K562 (cell line): ENCODE measurements around the gene HOXC4. TPM values are rescaled to one million over a fixed set of nuclear protein-coding genes. Genes with fewer than 3 reads are reported as not detected.

Experiments
- ATAC-seq: fragments of 200-7000 bp; cut with Tn5 transposase; 3 replicates; pipeline ENCODE4 v1.9.1; 2020; ENCODE audit warnings: moderate library complexity
- BruUV-seq: library from RNA; stranded (reverse); fragments of 400-500 nt; replicated peaks from 2 replicates; lab custom pipeline; 2021; lab: Mats Ljungman, UMichigan
- CTCF ChIA-PET: fragments of 300-600 bp; formaldehyde crosslinking; extraction: SDS; loops from one replicate; lab custom pipeline; 2021; ENCODE audit warnings: low intra/inter-chr PET ratio; lab: Yijun Ruan, JAX
- POLR2A ChIA-PET: fragments of 300-600, 350-650 bp; sonication (Branson Sonifier 250); formaldehyde crosslinking; extraction: SDS; loops from one replicate; lab custom pipeline; 2021; ENCODE audit warnings: antibody characterized with exemption, inconsistent platforms; lab: Yijun Ruan, JAX
- DNase-seq, 4 experiments: peaks; one replicate each; pipeline versions ENCODE4 v3.0.0 to v3.0.0-alpha.2; 2011 to 2018; ENCODE audit warnings: low spot score in 3 of 4, mixed read lengths in 3 of 4; ENCODE audit errors: extremely low read depth in 1 of 4
- FAIRE-seq: peaks from 2 replicates; lab custom pipeline; 2011; peaks lifted over from hg19 to GRCh38; lab: Jason Lieb, UNC
- H2AFZ ChIP-seq: 2 replicates; pipeline ENCODE4 v1.6.0; 2011; ENCODE audit warnings: low read depth, low read length, control low read depth, inconsistent platforms
- H3K27ac ChIP-seq: fragments of 200-600 bp; 3 replicates; pipeline ENCODE4 v1.8.0; 2011; ENCODE audit warnings: low read depth, mild to moderate bottlenecking, control low read depth, inconsistent platforms, low read length, moderate library complexity, mixed read lengths; ENCODE audit errors: extremely low read depth
- H3K27me3 ChIP-seq, 2 experiments: fragments of 300-600 bp in 1 of 2; 2 replicates in 1 of 2; 3 replicates in 1 of 2; pipeline versions ENCODE4 v1.6.0 to v1.8.0; 2011; ENCODE audit warnings: inconsistent platforms in 2 of 2, low read length in 2 of 2, mild to moderate bottlenecking in 1 of 2, mixed read lengths in 1 of 2, moderate library complexity in 1 of 2; ENCODE audit not compliant: control insufficient read depth in 2 of 2, insufficient read depth in 2 of 2
- H3K36me3 ChIP-seq: fragments of 300-600 bp; 3 replicates; pipeline ENCODE4 v1.8.0; 2011; ENCODE audit warnings: mild to moderate bottlenecking, low read length, inconsistent platforms; ENCODE audit not compliant: control insufficient read depth, insufficient read depth
- H3K4me1 ChIP-seq, 2 experiments: fragments of 200-600 bp in 1 of 2; replicated peaks in 1 of 2; 2 replicates in 1 of 2; 3 replicates in 1 of 2; pipeline versions ENCODE4 v1.5.1 to v1.8.0; 2011; ENCODE audit warnings: inconsistent platforms in 2 of 2, low read length in 2 of 2, mild to moderate bottlenecking in 1 of 2, mixed read lengths in 1 of 2, moderate library complexity in 1 of 2; ENCODE audit not compliant: control insufficient read depth in 2 of 2, insufficient read depth in 2 of 2
- H3K4me2 ChIP-seq: 2 replicates; pipeline ENCODE4 v1.6.1; 2011; ENCODE audit warnings: low read length, control low read depth, inconsistent platforms, mixed read lengths; ENCODE audit not compliant: insufficient read depth
- H3K4me3 ChIP-seq: fragments of 200-600 bp; sonication (generic), shearing (Covaris generic); 2 replicates; pipeline ENCODE4 v1.5.1; 2016; ENCODE audit warnings: control low read depth, inconsistent platforms
- H3K79me2 ChIP-seq: fragments of 200-600 bp; 3 replicates; pipeline ENCODE4 v1.8.0; 2011; ENCODE audit warnings: low read length, inconsistent platforms; ENCODE audit not compliant: control insufficient read depth, insufficient read depth
- H3K9ac ChIP-seq, 2 experiments: 2 replicates each; pipeline versions ENCODE4 v1.6.0 to v1.6.1; 2011; ENCODE audit warnings: low read depth in 2 of 2, low read length in 2 of 2, control low read depth in 1 of 2, inconsistent platforms in 1 of 2, mild to moderate bottlenecking in 1 of 2, mixed read lengths in 1 of 2; ENCODE audit not compliant: insufficient read depth in 1 of 2
- H3K9me1 ChIP-seq: one replicate; pipeline ENCODE4 v1.6.0; 2011; ENCODE audit warnings: inconsistent platforms, mild to moderate bottlenecking, low read length, moderate library complexity; ENCODE audit not compliant: control insufficient read depth, insufficient read depth
- H3K9me3 ChIP-seq: replicated peaks from 2 replicates; pipeline ENCODE4 v1.5.1; 2011; ENCODE audit warnings: low read depth, low read length, inconsistent platforms; ENCODE audit not compliant: control insufficient read depth, insufficient read depth
- H4K20me1 ChIP-seq: replicated peaks from 2 replicates; pipeline ENCODE4 v1.6.1; 2011; ENCODE audit warnings: low read length, inconsistent platforms, mixed read lengths; ENCODE audit not compliant: control insufficient read depth, insufficient read depth
- BMI1 ChIP-seq: fragments of 150-350 bp; IDR thresholded peaks from 2 replicates; pipeline ENCODE4 v1.6.1; 2014; ENCODE audit warnings: low read length
- EP400 ChIP-seq: fragments of 450-650 bp; IDR thresholded peaks from 2 replicates; pipeline ENCODE4 v1.6.1; 2017; ENCODE audit warnings: antibody characterized with exemption, mild to moderate bottlenecking, moderate library complexity
- NFE2 ChIP-seq: IDR thresholded peaks from 2 replicates; pipeline ENCODE4 v1.6.1; 2014; ENCODE audit warnings: antibody characterized with exemption, low read depth
- RUNX1 ChIP-seq: sonication (generic); IDR thresholded peaks from 2 replicates; pipeline ENCODE4 v1.6.1; 2016; ENCODE audit warnings: antibody characterized with exemption, low read depth
- SP1 ChIP-seq: sonication (generic); formaldehyde crosslinking; IDR thresholded peaks from 2 replicates; pipeline ENCODE4 v1.8.1; 2022; ENCODE audit warnings: mild to moderate bottlenecking, missing genetic modification reagents
- SPI1 ChIP-seq: IDR thresholded peaks from 2 replicates; pipeline ENCODE4 v1.6.1; 2011; ENCODE audit warnings: low read depth, low read length, control low read depth, borderline replicate concordance
- SUPT5H ChIP-seq: fragments of 450-650 bp; IDR thresholded peaks from 2 replicates; pipeline ENCODE4 v1.6.1; 2016
- ZC3H11A ChIP-seq: IDR thresholded peaks from 2 replicates; pipeline ENCODE4 v1.6.1; 2012; ENCODE audit warnings: low read depth, low read length, improper control_type of control experiment
- ZNF316 ChIP-seq: fragments of 450-650 bp; IDR thresholded peaks from 2 replicates; pipeline ENCODE4 v1.6.1; 2016
- ZNF79 ChIP-seq: fragments of 250-450 bp; sonication (Bioruptor Pico); IDR thresholded peaks from 2 replicates; pipeline ENCODE4 v1.4.0; 2020; ENCODE audit warnings: low read depth, mild to moderate bottlenecking, moderate library complexity
- ZZZ3 ChIP-seq: fragments of 450-650 bp; IDR thresholded peaks from 2 replicates; pipeline ENCODE4 v1.6.1; 2016; ENCODE audit warnings: antibody characterized with exemption, mild to moderate bottlenecking, moderate library complexity
- WGBS: fragments of 100-300 bp; shearing (Covaris generic); methylation state at CpG from one replicate; pipeline ENCODE4 v1.1.6; 2016; ENCODE audit warnings: low coverage, mixed read lengths; ENCODE audit not compliant: insufficient coverage; ENCODE audit errors: missing lambda C conversion rate; 5-methylcytosine and 5-hydroxymethylcytosine counted together
- in situ Hi-C: fragments of 300-500 bp; cut with MboI; formaldehyde crosslinking; loops from 4 replicates; pipeline ENCODE4 v1.15.0; 2018; ENCODE audit warnings: inconsistent platforms, mixed read lengths
- intact Hi-C: fragments of 100-400 bp; cut with micrococcal nuclease; formaldehyde crosslinking; loops from 2 replicates; pipeline ENCODE4 v1.14.2; 2022
- polyA plus RNA-seq, 8 experiments: library from polyadenylated mRNA; depleted of rRNA in 4 of 8; stranded (reverse) in 5 of 8; unstranded in 3 of 8; fragments of >200 nt; fragmentation: Nextera tagmentation in 2 of 8; fragmentation: Illumina TruSeq in 1 of 8; extraction: Ambion mirVana in 2 of 8; extraction: Trizol in 1 of 8; gene quantifications; 2 replicates each; pipeline versions ENCODE4 v1.2.1 to v1.2.3, GENCODE V29; 2011 to 2014; ENCODE audit warnings: inconsistent platforms in 1 of 8, missing spikeins in 1 of 8
- total RNA-seq, 7 experiments: library from RNA; depleted of rRNA in 6 of 7; stranded (reverse); fragments of >200 nt in 6 of 7; fragmentation: Illumina TruSeq in 2 of 7; extraction: Trizol in 2 of 7; gene quantifications; 2 replicates each; pipeline versions ENCODE4 v1.2.1 to v1.2.3, GENCODE V29; 2011 to 2021; ENCODE audit warnings: low replicate concordance in 1 of 7
- TF ChIP-seq, protein P1 (sequence below), 2 experiments: fragments of 150-350 bp in 1 of 2; IDR thresholded peaks; 2 replicates each; pipeline ENCODE4 v1.6.1; 2012 to 2016; ENCODE audit warnings: low read depth in 2 of 2, low read length in 2 of 2, mild to moderate bottlenecking in 1 of 2, moderate library complexity in 1 of 2
- TF ChIP-seq, protein P2 (sequence below): fragments of 250-450 bp; sonication (Bioruptor Pico); IDR thresholded peaks from 2 replicates; pipeline ENCODE4 v1.4.0; 2020; ENCODE audit warnings: mild to moderate bottlenecking, moderate library complexity
- TF ChIP-seq, protein P3 (sequence below): sonication (generic); formaldehyde crosslinking; IDR thresholded peaks from 2 replicates; pipeline ENCODE4 v1.8.0; 2022; ENCODE audit warnings: mild to moderate bottlenecking, missing genetic modification reagents

HOXC4 gene
- total and polyA plus RNA-seq, 9 of the 15 experiments (the other 6 are each of a cell fraction or from before 2014, with no cell fraction given): 0.06 to 1.5 (median 0.44) TPM; not detected in 1

DNA sequence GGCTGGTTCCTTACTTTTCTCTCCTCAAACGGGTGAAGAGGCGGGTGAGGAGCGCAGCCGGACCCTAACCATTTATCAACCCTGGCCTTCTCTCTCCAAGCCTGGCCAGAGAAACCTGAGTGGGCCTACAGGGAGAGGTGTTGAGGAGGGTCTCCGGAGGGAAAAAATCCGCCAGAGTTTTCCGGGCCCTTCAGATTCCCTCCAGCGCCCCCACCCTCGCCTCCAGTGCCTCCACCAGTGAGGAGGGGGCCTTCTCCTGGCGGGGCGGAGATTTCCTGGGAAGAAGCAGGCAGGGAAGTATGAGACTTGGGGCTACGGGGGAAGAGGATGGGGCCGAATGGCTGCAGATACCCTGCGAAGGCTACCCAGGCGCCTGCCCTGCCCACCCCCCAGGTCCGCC lies 22.2 kb upstream of the HOXC4 start:
- FAIRE-seq (no peak), DNase-seq (no peak), ATAC-seq (no peak)
- Histone ChIP-seq H3K27me3 (no peaks in the 10 kb centered on the region), H3K4me2 (no peak overlapping the region), H3K79me2 (no peaks in the 10 kb centered on the region), H4K20me1 (no peaks in the 10 kb centered on the region), H3K9ac (no peak overlapping the region), H3K9me1 (no peaks in the 10 kb centered on the region), H3K4me1 (peaks cover 0 to 25% of the 10 kb centered on the region in 2 experiments; a peak in 2 of 5 replicates), H2AFZ (no peak overlapping the region), H3K36me3 (peaks cover 2% of the 10 kb centered on the region; the same call in 1 of the 3 replicates), H3K9me3 (no peaks in the 10 kb centered on the region), H3K4me3 (no peak overlapping the region), H3K27ac (no peak overlapping the region)
- CTCF ChIA-PET: interaction anchor here (1.4 to 2.6 kb wide), 3 partner anchors 106 to 176 kb away, joined by 4 to 36 read pairs (median 17); no protein-coding TSS in a partner anchor
- POLR2A ChIA-PET: interaction anchor here (0.8 to 1.0 kb wide), 2 partner anchors 8 to 165 kb away, joined by 4 to 5 read pairs; no protein-coding TSS in a partner anchor
- WGBS: 59% methylated on average over 10 of the region's 16 CpGs
- in situ Hi-C loops (no loop called here), intact Hi-C loops (no loop called here)
- BruUV-seq: no TSS peak
- TF ChIP-seq, protein P1, sequence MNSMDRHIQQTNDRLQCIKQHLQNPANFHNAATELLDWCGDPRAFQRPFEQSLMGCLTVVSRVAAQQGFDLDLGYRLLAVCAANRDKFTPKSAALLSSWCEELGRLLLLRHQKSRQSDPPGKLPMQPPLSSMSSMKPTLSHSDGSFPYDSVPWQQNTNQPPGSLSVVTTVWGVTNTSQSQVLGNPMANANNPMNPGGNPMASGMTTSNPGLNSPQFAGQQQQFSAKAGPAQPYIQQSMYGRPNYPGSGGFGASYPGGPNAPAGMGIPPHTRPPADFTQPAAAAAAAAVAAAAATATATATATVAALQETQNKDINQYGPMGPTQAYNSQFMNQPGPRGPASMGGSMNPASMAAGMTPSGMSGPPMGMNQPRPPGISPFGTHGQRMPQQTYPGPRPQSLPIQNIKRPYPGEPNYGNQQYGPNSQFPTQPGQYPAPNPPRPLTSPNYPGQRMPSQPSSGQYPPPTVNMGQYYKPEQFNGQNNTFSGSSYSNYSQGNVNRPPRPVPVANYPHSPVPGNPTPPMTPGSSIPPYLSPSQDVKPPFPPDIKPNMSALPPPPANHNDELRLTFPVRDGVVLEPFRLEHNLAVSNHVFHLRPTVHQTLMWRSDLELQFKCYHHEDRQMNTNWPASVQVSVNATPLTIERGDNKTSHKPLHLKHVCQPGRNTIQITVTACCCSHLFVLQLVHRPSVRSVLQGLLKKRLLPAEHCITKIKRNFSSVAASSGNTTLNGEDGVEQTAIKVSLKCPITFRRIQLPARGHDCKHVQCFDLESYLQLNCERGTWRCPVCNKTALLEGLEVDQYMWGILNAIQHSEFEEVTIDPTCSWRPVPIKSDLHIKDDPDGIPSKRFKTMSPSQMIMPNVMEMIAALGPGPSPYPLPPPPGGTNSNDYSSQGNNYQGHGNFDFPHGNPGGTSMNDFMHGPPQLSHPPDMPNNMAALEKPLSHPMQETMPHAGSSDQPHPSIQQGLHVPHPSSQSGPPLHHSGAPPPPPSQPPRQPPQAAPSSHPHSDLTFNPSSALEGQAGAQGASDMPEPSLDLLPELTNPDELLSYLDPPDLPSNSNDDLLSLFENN (IDR thresholded peaks at IDR 0.05; ENCODE audit: low read depth in 2 of 2, low read length in 2 of 2): no peak
- no peak for TF ChIP-seq ZC3H11A
- no peak for TF ChIP-seq ZNF316
- TF ChIP-seq EP400: no peak
- no peak for TF ChIP-seq NFE2
- TF ChIP-seq SPI1: no peak
- TF ChIP-seq SP1 (CRISPR knock-in tag): no peak
- TF ChIP-seq, protein P2, sequence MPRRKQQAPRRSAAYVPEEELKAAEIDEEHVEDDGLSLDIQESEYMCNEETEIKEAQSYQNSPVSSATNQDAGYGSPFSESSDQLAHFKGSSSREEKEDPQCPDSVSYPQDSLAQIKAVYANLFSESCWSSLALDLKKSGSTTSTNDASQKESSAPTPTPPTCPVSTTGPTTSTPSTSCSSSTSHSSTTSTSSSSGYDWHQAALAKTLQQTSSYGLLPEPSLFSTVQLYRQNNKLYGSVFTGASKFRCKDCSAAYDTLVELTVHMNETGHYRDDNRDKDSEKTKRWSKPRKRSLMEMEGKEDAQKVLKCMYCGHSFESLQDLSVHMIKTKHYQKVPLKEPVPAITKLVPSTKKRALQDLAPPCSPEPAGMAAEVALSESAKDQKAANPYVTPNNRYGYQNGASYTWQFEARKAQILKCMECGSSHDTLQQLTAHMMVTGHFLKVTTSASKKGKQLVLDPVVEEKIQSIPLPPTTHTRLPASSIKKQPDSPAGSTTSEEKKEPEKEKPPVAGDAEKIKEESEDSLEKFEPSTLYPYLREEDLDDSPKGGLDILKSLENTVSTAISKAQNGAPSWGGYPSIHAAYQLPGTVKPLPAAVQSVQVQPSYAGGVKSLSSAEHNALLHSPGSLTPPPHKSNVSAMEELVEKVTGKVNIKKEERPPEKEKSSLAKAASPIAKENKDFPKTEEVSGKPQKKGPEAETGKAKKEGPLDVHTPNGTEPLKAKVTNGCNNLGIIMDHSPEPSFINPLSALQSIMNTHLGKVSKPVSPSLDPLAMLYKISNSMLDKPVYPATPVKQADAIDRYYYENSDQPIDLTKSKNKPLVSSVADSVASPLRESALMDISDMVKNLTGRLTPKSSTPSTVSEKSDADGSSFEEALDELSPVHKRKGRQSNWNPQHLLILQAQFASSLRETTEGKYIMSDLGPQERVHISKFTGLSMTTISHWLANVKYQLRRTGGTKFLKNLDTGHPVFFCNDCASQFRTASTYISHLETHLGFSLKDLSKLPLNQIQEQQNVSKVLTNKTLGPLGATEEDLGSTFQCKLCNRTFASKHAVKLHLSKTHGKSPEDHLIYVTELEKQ (CRISPR knock-in tag): no peak
- TF ChIP-seq, protein P3, sequence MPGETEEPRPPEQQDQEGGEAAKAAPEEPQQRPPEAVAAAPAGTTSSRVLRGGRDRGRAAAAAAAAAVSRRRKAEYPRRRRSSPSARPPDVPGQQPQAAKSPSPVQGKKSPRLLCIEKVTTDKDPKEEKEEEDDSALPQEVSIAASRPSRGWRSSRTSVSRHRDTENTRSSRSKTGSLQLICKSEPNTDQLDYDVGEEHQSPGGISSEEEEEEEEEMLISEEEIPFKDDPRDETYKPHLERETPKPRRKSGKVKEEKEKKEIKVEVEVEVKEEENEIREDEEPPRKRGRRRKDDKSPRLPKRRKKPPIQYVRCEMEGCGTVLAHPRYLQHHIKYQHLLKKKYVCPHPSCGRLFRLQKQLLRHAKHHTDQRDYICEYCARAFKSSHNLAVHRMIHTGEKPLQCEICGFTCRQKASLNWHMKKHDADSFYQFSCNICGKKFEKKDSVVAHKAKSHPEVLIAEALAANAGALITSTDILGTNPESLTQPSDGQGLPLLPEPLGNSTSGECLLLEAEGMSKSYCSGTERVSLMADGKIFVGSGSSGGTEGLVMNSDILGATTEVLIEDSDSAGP: no peak
- no peak for TF ChIP-seq ZZZ3
- TF ChIP-seq ZNF79 (CRISPR knock-in tag): no peak
- TF ChIP-seq SUPT5H: no peak
- TF ChIP-seq RUNX1: no peak
- no peak for TF ChIP-seq BMI1
